Fibroblast of the aortic adventitia (primary cell): ENCODE measurements around the gene CCDC17. TPM values are rescaled to one million over a fixed set of nuclear protein-coding genes. Genes with fewer than 3 reads are reported as not detected.
A peak's percentile ranks its signal among the peaks of the same experiment; 100 is the strongest.

Experiments used
- DNase-seq: peaks from one replicate; pipeline ENCODE4 v3.0.0-alpha.2; 2010; ENCODE audit warnings: low read depth
- H3K4me3 ChIP-seq: 2 replicates; pipeline ENCODE4 v1.5.1; 2011; ENCODE audit warnings: low read depth, mild to moderate bottlenecking, control low read depth, low read length, moderate library complexity
- CTCF ChIP-seq: IDR thresholded peaks from 2 replicates; pipeline ENCODE4 v1.5.1; 2011; ENCODE audit warnings: mild to moderate bottlenecking, low read length, control low read depth, inconsistent platforms; ENCODE audit not compliant: insufficient read depth
- total RNA-seq: library from RNA; depleted of rRNA; stranded (reverse); fragments of >200 nt; gene quantifications from 2 replicates; pipeline ENCODE4 v1.2.3, GENCODE V29; 2012; ENCODE audit warnings: low replicate concordance

Gene CCDC17
- total RNA-seq, 1 donor = 0.72 TPM

- TF ChIP-seq CTCF = no peak
- no peak for DNase-seq
- H3K4me3 ChIP-seq = no peak overlapping the region
Observed at GRCh38 chr1:45660336-45660735, 36.5 kb upstream of the CCDC17 start.

DNA sequence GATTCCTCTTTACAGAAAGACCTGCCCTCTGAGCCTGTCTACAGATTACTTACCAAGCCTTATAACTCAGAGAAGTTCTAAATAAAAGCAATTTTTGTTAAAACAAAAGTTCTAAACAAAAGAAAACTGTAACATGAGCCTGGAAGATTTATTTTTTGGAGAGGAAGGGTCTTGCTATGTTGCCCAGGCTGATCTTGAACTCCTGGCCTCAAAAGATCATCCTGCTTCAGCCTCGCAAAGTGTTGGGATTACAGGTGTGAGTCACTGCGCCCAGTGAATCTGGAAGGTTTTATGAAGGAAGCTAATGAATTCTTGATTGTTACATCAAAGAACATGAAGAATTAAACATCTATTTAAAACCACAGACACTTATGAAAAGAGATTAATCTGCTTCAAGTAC, 35.4 kb upstream of the CCDC17 start:
- DNase-seq = no peak
- no peak overlapping the region for H3K4me3 ChIP-seq
- no peak for TF ChIP-seq CTCF

DNA sequence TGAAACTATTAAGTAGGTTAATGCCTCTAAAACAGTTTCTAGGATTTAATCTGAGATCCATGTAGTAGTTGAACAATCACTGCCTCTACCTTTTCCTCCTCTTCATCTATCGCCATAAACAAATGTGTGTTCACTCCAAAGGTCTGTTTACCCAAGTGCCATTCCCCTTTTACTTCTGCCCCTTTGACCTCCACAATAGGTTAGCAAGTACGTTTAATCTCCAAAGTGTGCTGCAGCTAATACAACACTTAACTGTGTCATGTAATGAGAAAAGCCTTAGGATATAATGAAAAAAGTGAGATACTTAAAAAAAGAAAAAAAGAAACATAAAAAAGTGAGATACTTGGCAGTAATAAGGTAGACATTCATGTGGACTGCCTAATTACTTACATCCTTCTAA, 34.3 kb upstream of the CCDC17 start:
- no peak for TF ChIP-seq CTCF
- no peak for DNase-seq
- no peak overlapping the region for H3K4me3 ChIP-seq

DNA sequence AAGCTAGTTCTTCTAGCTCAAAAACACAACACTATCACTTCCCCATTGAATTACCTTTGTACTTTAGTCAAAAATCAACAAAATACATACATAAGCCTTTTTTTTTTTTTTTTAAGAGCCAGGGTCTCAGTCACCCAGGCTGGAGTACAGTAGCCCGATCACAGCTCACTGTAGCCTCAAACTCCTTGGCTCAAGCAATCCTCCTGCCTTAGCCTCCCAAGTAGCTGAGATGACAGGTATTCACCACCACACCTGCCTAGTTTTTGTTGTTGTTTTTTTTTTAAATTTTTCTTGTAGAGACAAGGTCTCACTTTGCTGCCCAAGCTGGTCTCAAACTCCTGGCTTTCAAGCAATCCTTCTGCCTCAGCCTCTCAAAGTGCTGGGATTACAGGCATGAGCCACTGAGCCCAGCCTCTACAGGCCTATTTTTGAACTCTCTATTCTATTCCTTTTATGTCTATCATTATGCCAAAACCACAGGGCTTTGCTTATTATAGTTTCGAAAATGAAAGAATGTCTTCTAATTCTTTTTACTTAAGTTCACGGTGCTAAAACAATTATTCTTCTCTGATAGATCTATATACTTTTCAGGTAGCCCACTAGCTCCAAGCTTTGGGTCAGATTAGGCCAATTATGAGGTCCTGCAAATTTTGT, 32.8 kb upstream of the CCDC17 start:
- no peak for DNase-seq
- no peak overlapping the region for H3K4me3 ChIP-seq
- no peak for TF ChIP-seq CTCF

- TF ChIP-seq CTCF = no peak
- DNase-seq = peak; percentile 55
Observed at GRCh38 chr1:45654540-45655280, 30.9 kb upstream of the CCDC17 start.

DNA sequence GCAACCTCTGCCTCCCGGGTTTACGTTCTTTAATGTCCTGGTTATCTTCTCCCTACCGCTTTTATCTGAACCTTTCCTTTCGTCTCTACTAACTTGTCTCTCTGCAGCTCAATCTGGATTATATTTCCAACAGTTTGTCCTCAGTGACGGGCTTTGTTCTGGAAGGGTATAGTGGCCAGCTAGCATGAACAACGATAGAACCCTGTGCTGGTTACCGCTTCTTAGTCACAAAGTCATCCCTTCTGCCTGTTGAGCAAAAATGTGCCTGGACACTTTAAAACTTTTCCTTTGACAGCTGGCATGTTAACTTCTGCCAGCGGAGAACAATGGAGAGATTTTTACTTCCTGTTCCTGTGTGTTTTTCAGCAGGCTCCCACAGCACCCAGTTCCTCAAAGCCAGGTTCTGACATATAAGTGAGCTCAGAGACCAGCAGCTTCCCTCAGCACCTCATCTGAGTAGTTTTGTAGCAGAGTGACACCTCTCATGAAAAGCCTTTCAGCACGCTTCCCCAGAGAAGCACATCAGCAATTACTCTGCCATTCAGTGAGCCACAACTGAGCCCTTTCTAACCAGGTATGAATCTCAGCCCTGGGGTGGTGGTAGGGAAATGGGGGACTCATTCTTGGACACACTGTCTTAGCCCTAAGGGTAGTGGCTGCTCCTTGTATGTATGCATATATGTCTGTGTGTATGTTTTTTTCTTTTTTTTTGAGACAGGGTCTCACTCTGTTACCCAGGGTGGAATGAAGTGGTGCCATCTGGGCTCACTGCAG, 23.6 kb upstream of the CCDC17 start:
- no peak overlapping the region for H3K4me3 ChIP-seq
- peak; percentile 65 for DNase-seq
- no peak for TF ChIP-seq CTCF

More at GRCh38 chr1:45654540-45655280, 30.9 kb upstream of the CCDC17 start:
- H3K4me3 ChIP-seq = no peak overlapping the region
